ENCODE measurements around the gene DLX6. TPM values are rescaled to one million over a fixed set of nuclear protein-coding genes. Genes with fewer than 3 reads are reported as not detected.

Gene DLX6
- total RNA-seq, 1 experiment from 2014 or later = not detected

DNA sequence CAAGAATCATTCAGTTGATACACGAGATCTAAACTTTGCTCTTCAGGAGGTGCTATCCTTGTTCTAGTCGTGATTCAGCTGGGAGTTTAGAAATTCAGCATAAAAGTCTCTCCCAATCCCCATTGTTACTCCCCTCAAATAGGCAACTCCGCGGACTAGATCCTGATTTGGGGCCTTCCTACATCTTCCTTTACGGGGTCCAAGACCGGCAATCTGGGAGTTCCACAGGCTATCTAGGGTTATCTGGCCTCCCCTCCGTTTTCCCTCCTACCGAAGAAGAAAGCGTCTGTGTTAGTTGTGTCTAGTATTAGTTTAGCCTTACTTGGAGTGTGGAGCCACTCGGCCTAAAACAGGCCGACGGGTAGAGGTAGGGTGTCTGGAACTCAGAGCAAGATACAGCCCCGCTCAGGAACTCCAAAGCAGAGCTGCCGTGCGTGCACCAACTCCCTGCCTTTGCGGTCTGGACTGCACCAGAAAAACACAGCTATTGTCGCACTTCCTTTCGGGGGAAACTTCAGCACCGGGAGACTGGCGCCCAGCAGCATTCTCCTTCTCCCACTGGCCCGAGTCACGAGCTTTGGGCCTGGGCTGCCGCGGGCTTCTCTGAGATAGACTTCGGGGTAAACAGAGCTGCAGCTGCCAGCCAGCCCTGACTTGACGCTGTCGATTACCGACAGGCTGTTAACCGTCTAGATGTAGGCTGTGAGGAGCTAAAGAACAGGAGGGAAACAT is 20.8 kb downstream of the DLX6 start:
- no TSS peak for BruUV-seq (replicated peaks)
- Histone ChIP-seq H3K9me3 (ENCODE audit: control insufficient read depth in 1 of 2, insufficient read depth in 1 of 2, low read depth in 1 of 2, low read length in 2 of 2) (no peaks in the 10 kb centered on the region), H3K9me2 (ENCODE audit: insufficient read depth) (no peaks in the 10 kb centered on the region), H3K79me2 (ENCODE audit: insufficient read depth, low read length) (no peaks in the 10 kb centered on the region), H3K4me2 (ENCODE audit: low read length) (no peak overlapping the region), H4K20me1 (ENCODE audit: insufficient read depth) (no peaks in the 10 kb centered on the region), H3K36me3 (ENCODE audit: control insufficient read depth in 1 of 2, insufficient read depth in 2 of 2, low read length in 2 of 2) (no peaks in the 10 kb centered on the region), H3K27ac (ENCODE audit: low read depth, low read length) (no peak overlapping the region), H3K4me3 (replicated peaks in 1 of 2; ENCODE audit: low read depth in 1 of 2, low read length in 2 of 2) (no peak overlapping the region), H3K27me3 (ENCODE audit: insufficient read depth, low read length) (peaks cover 23% of the 10 kb centered on the region), H3K4me1 (ENCODE audit: control insufficient read depth in 1 of 2, insufficient read depth in 2 of 2, low read length in 2 of 2) (no peaks in the 10 kb centered on the region), H3K9ac (ENCODE audit: low read length) (no peak overlapping the region), H2AFZ (ENCODE audit: low read depth, low read length, poor library complexity, severe bottlenecking) (no peak overlapping the region)
- RAD21 ChIA-PET (ENCODE audit: low non-redundant PET in 1 of 2, low total read pairs in 2 of 2, uncharacterized antibody in 2 of 2, unreplicated experiment in 2 of 2) = no interaction called here
- DNase-seq (ENCODE audit: low read depth, low spot score) = no peak
- TF ChIP-seq TCF7L2 (IDR thresholded peaks at IDR 0.05; ENCODE audit: borderline replicate concordance, extremely low read depth, insufficient read depth, insufficient read length) (no peak), SIN3A (IDR thresholded peaks at IDR 0.05; ENCODE audit: low read depth) (no peak), EZH2phosphoT487 (IDR thresholded peaks at IDR 0.05; ENCODE audit: borderline replicate concordance) (no peak), POLR2AphosphoS5 (IDR thresholded peaks at IDR 0.05; ENCODE audit: low read depth, low read length) (no peak), SRF (IDR thresholded peaks at IDR 0.05; ENCODE audit: low read depth) (no peak), JUND (IDR thresholded peaks at IDR 0.05) (no peak), EZH2 (IDR thresholded peaks at IDR 0.05) (no peak), ATF3 (IDR thresholded peaks at IDR 0.05) (no peak), YY1 (IDR thresholded peaks at IDR 0.05; ENCODE audit: extremely low read depth, insufficient replicate concordance, low read depth, low read length) (no peak), ELF1 (IDR thresholded peaks at IDR 0.05; ENCODE audit: borderline replicate concordance, low read depth) (no peak), CEBPB (IDR thresholded peaks at IDR 0.05; ENCODE audit: low read depth) (no peak), FOSL1 (IDR thresholded peaks at IDR 0.05; ENCODE audit: low read depth) (no peak), SP1 (IDR thresholded peaks at IDR 0.05; ENCODE audit: low read depth) (no peak), ZFX (IDR thresholded peaks at IDR 0.05) (no peak), ZBTB33 (IDR thresholded peaks at IDR 0.05; ENCODE audit: extremely low read depth, insufficient replicate concordance, low read length) (no peak), CBX3 (IDR thresholded peaks at IDR 0.05; ENCODE audit: low read depth) (no peak), ZNF274 (IDR thresholded peaks at IDR 0.05; ENCODE audit: low read depth, low read length) (no peak)
- TF ChIP-seq, protein P1, sequence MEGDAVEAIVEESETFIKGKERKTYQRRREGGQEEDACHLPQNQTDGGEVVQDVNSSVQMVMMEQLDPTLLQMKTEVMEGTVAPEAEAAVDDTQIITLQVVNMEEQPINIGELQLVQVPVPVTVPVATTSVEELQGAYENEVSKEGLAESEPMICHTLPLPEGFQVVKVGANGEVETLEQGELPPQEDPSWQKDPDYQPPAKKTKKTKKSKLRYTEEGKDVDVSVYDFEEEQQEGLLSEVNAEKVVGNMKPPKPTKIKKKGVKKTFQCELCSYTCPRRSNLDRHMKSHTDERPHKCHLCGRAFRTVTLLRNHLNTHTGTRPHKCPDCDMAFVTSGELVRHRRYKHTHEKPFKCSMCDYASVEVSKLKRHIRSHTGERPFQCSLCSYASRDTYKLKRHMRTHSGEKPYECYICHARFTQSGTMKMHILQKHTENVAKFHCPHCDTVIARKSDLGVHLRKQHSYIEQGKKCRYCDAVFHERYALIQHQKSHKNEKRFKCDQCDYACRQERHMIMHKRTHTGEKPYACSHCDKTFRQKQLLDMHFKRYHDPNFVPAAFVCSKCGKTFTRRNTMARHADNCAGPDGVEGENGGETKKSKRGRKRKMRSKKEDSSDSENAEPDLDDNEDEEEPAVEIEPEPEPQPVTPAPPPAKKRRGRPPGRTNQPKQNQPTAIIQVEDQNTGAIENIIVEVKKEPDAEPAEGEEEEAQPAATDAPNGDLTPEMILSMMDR (IDR thresholded peaks at IDR 0.05 in 2 of 3, conservative IDR thresholded peaks at IDR 0.05 in 1 of 3; ENCODE audit: borderline replicate concordance in 1 of 3, insufficient read depth in 1 of 3, low read depth in 2 of 3, low read length in 2 of 3) = no peak
- TF ChIP-seq, protein P2, sequence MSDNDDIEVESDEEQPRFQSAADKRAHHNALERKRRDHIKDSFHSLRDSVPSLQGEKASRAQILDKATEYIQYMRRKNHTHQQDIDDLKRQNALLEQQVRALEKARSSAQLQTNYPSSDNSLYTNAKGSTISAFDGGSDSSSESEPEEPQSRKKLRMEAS (IDR thresholded peaks at IDR 0.05) = no peak
- TF ChIP-seq, protein P3, sequence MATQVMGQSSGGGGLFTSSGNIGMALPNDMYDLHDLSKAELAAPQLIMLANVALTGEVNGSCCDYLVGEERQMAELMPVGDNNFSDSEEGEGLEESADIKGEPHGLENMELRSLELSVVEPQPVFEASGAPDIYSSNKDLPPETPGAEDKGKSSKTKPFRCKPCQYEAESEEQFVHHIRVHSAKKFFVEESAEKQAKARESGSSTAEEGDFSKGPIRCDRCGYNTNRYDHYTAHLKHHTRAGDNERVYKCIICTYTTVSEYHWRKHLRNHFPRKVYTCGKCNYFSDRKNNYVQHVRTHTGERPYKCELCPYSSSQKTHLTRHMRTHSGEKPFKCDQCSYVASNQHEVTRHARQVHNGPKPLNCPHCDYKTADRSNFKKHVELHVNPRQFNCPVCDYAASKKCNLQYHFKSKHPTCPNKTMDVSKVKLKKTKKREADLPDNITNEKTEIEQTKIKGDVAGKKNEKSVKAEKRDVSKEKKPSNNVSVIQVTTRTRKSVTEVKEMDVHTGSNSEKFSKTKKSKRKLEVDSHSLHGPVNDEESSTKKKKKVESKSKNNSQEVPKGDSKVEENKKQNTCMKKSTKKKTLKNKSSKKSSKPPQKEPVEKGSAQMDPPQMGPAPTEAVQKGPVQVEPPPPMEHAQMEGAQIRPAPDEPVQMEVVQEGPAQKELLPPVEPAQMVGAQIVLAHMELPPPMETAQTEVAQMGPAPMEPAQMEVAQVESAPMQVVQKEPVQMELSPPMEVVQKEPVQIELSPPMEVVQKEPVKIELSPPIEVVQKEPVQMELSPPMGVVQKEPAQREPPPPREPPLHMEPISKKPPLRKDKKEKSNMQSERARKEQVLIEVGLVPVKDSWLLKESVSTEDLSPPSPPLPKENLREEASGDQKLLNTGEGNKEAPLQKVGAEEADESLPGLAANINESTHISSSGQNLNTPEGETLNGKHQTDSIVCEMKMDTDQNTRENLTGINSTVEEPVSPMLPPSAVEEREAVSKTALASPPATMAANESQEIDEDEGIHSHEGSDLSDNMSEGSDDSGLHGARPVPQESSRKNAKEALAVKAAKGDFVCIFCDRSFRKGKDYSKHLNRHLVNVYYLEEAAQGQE (IDR thresholded peaks at IDR 0.05; ENCODE audit: low read depth) = no peak
- intact Hi-C loops (cut with micrococcal nuclease) = loop anchor here (2.0 to 5.0 kb wide), 3 partner anchors 845 to 1304 kb away; no protein-coding TSS in a partner anchor
- no peak for ATAC-seq
- CTCF ChIA-PET = no interaction called here
- POLR2A ChIA-PET = no interaction called here
